Right lung (tissue), 10 donors: ENCODE results near the gene OR5H6. TPM values are rescaled to one million over a fixed set of nuclear protein-coding genes. Genes with fewer than 3 reads are reported as not detected.
"Not testable (repeated sequence)": the region's sequence is repeated elsewhere in the genome, so short reads cannot be mapped to it uniquely, and the experiment has no call there.

Source experiments
- DNase-seq, 2 donors: peaks; one replicate each; pipeline ENCODE4 v3.0.0-alpha.2; 2013
- long read RNA-seq, 8 donors: transcript quantifications; one replicate each; lab custom pipeline, GENCODE V29; 2026
- polyA plus RNA-seq, 5 donors: library from polyadenylated mRNA; unstranded; fragments of 120-200 nt; gene quantifications; one replicate each; pipeline versions ENCODE4 v1.2.1 to v1.2.3, GENCODE V29; 2013; ENCODE audit warnings: inconsistent platforms in 1 of 5, low replicate concordance in 1 of 5; ENCODE audit not compliant: insufficient read length in 5 of 5, insufficient read depth in 1 of 5

Gene OR5H6
- polyA plus RNA-seq = not detected
- long read RNA-seq, donor 1 = 0 reads
- long read RNA-seq, donor 2 = 0 reads
- long read RNA-seq, donor 3 = 0 reads
- long read RNA-seq, donor 4 = 0 reads
- long read RNA-seq, donor 5 = 0 reads
- long read RNA-seq, donor 6 = 0 reads
- long read RNA-seq, donor 7 = 0 reads
- long read RNA-seq, donor 8 = 0 reads

- no peak for DNase-seq
Measured at GRCh38 chr3:98263944-98264343, at the start of gene OR5H6. TSS of gene OR5H6 (plus strand) at chr3:98264244. CDS start at chr3:98264333, 89 bp downstream.

- no peak for DNase-seq
Measured at GRCh38 chr3:98215051-98215450, 49.0 kb upstream of the OR5H6 start.

GRCh38 chr3:98223907-98224672 is 40.0 kb upstream of the OR5H6 start:
- no peak for DNase-seq

- DNase-seq = no peak
Measured at GRCh38 chr3:98232489-98232888, 31.6 kb upstream of the OR5H6 start.

GRCh38 chr3:98233468-98233867 is 30.6 kb upstream of the OR5H6 start:
- no peak for DNase-seq

GRCh38 chr3:98240131-98240530 is 23.9 kb upstream of the OR5H6 start:
- DNase-seq = no peak

GRCh38 chr3:98242155-98242554 is 21.9 kb upstream of the OR5H6 start:
- DNase-seq = no peak

GRCh38 chr3:98243843-98244242 is 20.2 kb upstream of the OR5H6 start:
- DNase-seq = no peak

GRCh38 chr3:98246142-98246541 is 17.9 kb upstream of the OR5H6 start:
- DNase-seq = no peak

- not testable (repeated sequence) for DNase-seq
Measured at GRCh38 chr3:98256026-98256425, 8.0 kb upstream of the OR5H6 start.

- DNase-seq = no peak
Measured at GRCh38 chr3:98259707-98260106, 4.3 kb upstream of the OR5H6 start.

- DNase-seq = no peak
Measured at GRCh38 chr3:98262046-98262445, 2.0 kb upstream of the OR5H6 start.

- DNase-seq = no peak
Measured at GRCh38 chr3:98269846-98270245, 5.8 kb downstream of the OR5H6 start.

GRCh38 chr3:98272126-98272525 is 8.1 kb downstream of the OR5H6 start:
- DNase-seq = no peak

GRCh38 chr3:98274914-98275313 is 10.9 kb downstream of the OR5H6 start:
- DNase-seq = no peak

GRCh38 chr3:98282205-98282604 is 18.2 kb downstream of the OR5H6 start, which contains the start of gene OR5H2:
TSS of gene OR5H2 (plus strand) at chr3:98282505. CDS start at chr3:98282903, 398 bp downstream.
- DNase-seq = no peak

- DNase-seq = no peak
Measured at GRCh38 chr3:98290916-98291315, 26.9 kb downstream of the OR5H6 start.

- no peak for DNase-seq
Measured at GRCh38 chr3:98291332-98291957, 27.4 kb downstream of the OR5H6 start.
